GM19455 (cell line): ENCODE data around the gene CEMP1.
"Not testable (repeated sequence)": the region's sequence is repeated elsewhere in the genome, so short reads cannot be mapped to it uniquely, and the experiment has no call there.

Source experiments
- ATAC-seq: cut with Tn5 transposase; IDR thresholded peaks from one replicate; pipeline ENCODE4 v1.9.1; 2021; ENCODE audit not compliant: unreplicated experiment

Gene CEMP1

GRCh38 chr16:2537451-2538379 lies 6.5 kb upstream of the CEMP1 start, which contains the start of gene PDPK1:
Gene PDPK1, plus strand, starts transcription at chr16:2538021. Its CDS starts 92 bp downstream, at chr16:2538113.
- peak; percentile 73 for ATAC-seq

GRCh38 chr16:2535625-2536013 lies 4.4 kb upstream of the CEMP1 start:
- ATAC-seq = no peak

GRCh38 chr16:2534335-2534734 lies 3.1 kb upstream of the CEMP1 start:
- ATAC-seq = not testable (repeated sequence)

GRCh38 chr16:2533912-2534311 lies 2.7 kb upstream of the CEMP1 start:
- no peak for ATAC-seq

- not testable (repeated sequence) for ATAC-seq
These were observed 2.0 kb upstream of the CEMP1 start for GRCh38 chr16:2533142-2533755.

- ATAC-seq = no peak
These were observed 1.4 kb upstream of the CEMP1 start for GRCh38 chr16:2532494-2533141.

GRCh38 chr16:2531696-2532493 lies 687 bp upstream of the CEMP1 start:
- peak; percentile 81 for ATAC-seq

- no peak for ATAC-seq
These were observed 434 bp downstream of the CEMP1 start for GRCh38 chr16:2530629-2531318.

- no peak for ATAC-seq
These were observed 1.1 kb downstream of the CEMP1 start for GRCh38 chr16:2529961-2530628.

- no peak for ATAC-seq
These were observed 1.9 kb downstream of the CEMP1 start for GRCh38 chr16:2529061-2529931.

GRCh38 chr16:2528161-2529060 lies 2.8 kb downstream of the CEMP1 start:
- ATAC-seq = no peak

GRCh38 chr16:2527784-2528100 lies 3.5 kb downstream of the CEMP1 start:
- ATAC-seq = no peak

- ATAC-seq = no peak
These were observed 4.0 kb downstream of the CEMP1 start for GRCh38 chr16:2527071-2527783.

- ATAC-seq = no peak
These were observed 5.1 kb downstream of the CEMP1 start for GRCh38 chr16:2526135-2526534.

GRCh38 chr16:2524339-2524938 lies 6.8 kb downstream of the CEMP1 start:
- no peak for ATAC-seq

- no peak for ATAC-seq
These were observed 7.4 kb downstream of the CEMP1 start for GRCh38 chr16:2523801-2524231.
